Psoas muscle (tissue), 8 donors: ENCODE measurements around the gene CYP1B1. TPM values are rescaled to one million over a fixed set of nuclear protein-coding genes. Genes with fewer than 3 reads are reported as not detected.
"Not testable (repeated sequence)": the region's sequence is repeated elsewhere in the genome, so short reads cannot be mapped to it uniquely, and the experiment has no call there.

Experiments used
- ATAC-seq, 4 donors: fragments of 200-7000 bp; cut with Tn5 transposase; one replicate each; pipeline ENCODE4 v1.9.1; 2020; ENCODE audit warnings: moderate library complexity in 3 of 4, mild to moderate bottlenecking in 2 of 4
- DNase-seq, 2 donors: peaks; one replicate each; pipeline ENCODE4 v3.0.0-alpha.2; 2020
- H3K27ac ChIP-seq: fragments of 200-600 bp; one replicate; pipeline ENCODE4 v1.8.0; 2022
- H3K27me3 ChIP-seq, 3 donors: fragments of 200-600 bp in 1 of 3; one replicate each; pipeline versions ENCODE4 v1.6.1 to v1.8.0; 2013 to 2022; ENCODE audit warnings: low read length in 2 of 3, mild to moderate bottlenecking in 2 of 3, moderate library complexity in 1 of 3; ENCODE audit not compliant: insufficient read depth in 3 of 3
- H3K36me3 ChIP-seq, 2 donors: fragments of 200-600 bp in 1 of 2; one replicate each; pipeline versions ENCODE4 v1.6.1 to v1.8.0; 2013 to 2022; ENCODE audit warnings: low read depth in 1 of 2, mild to moderate bottlenecking in 1 of 2, moderate library complexity in 1 of 2; ENCODE audit not compliant: insufficient read depth in 1 of 2
- H3K4me1 ChIP-seq: fragments of 200-600 bp; one replicate; pipeline ENCODE4 v1.8.0; 2022
- H3K4me3 ChIP-seq: fragments of 200-600 bp; one replicate; pipeline ENCODE4 v1.8.0; 2022; ENCODE audit warnings: mild to moderate bottlenecking
- H3K9me3 ChIP-seq: fragments of 200-600 bp; one replicate; pipeline ENCODE4 v1.8.0; 2022
- CTCF ChIP-seq: fragments of 200-600 bp; IDR thresholded peaks from one replicate; pipeline ENCODE4 v1.8.0; 2022; ENCODE audit warnings: antibody characterized with exemption
- WGBS, 3 donors: extraction: QIAGEN DNeasy Blood & Tissue Kit; methylation state at CpG; one replicate each; pipeline versions ENCODE4 v1.1.6 to v1.1.7; 2013; 5-methylcytosine and 5-hydroxymethylcytosine counted together
- intact Hi-C, 2 donors: fragments of 100-400 bp; cut with DNase I; formaldehyde crosslinking; loops; one replicate each; pipeline versions ENCODE4 v1.11.0 to v1.14.2; 2022
- polyA plus RNA-seq, 3 donors: library from polyadenylated mRNA; stranded (reverse); fragments of 200-250 nt; gene quantifications; one replicate each; pipeline ENCODE4 v1.2.3, GENCODE V29; 2013
- total RNA-seq, 4 donors: library from RNA; stranded (reverse); fragmentation: NEBNext Ultra II Directional in 2 of 4; extraction: Animal tissue kit (Norgen Biotek cat#: 25700) in 2 of 4; gene quantifications; one replicate each; pipeline versions ENCODE4 v1.2.1 to v1.2.4, GENCODE V29; 2021 to 2023
- donor health status: healthy with polysubstance abuse.
- donor health status: DM: no; HTN: no; CAD: no; lungs with moderate emphysema.
- donor health status: Bipolar disorder and iron deficiency.
- donor health status: healthy.
- donor health status: DM: yes; HTN: yes; CAD: no.
- donor health status: DM: no; HTN: no; CAD: no.
- donor health status: DM: no; HTN: no; CAD: no.
- donor health status: DM: yes; HTN: yes; CAD: no.

CYP1B1 gene
- total and polyA plus RNA-seq, 7 donors: 1.1 to 53.1 (median 6.8) TPM

GRCh38 chr2:38115216-38116032, 39.5 kb upstream of the CYP1B1 start:
- Histone ChIP-seq H3K27ac (no peak overlapping the region), H3K36me3 (no peaks in the 10 kb centered on the region), H3K4me3 (no peak overlapping the region), H3K27me3 (no peaks in the 10 kb centered on the region), H3K9me3 (no peaks in the 10 kb centered on the region), H3K4me1 (no peaks in the 10 kb centered on the region)
- intact Hi-C loops: loop anchor here (2.0 to 5.0 kb wide), 3 partner anchors 77 to 133 kb away; no protein-coding TSS in a partner anchor
- ATAC-seq (peak; percentile 51 to 92 (median 70)), DNase-seq (peak; percentile 76 to 78)
- 24 to 30% (median 28%) methylated on average over 8 of the region's 8 CpGs for WGBS, 3 donors
- TF ChIP-seq CTCF: peak; percentile 86

GRCh38 chr2:38113981-38114708, 38.2 kb upstream of the CYP1B1 start:
- no peaks in the 10 kb centered on the region for H3K36me3 ChIP-seq
- intact Hi-C loops: loop anchor here in 1 of 2 donors (2.0 kb wide), 2 partner anchors 75 to 131 kb away; no protein-coding TSS in a partner anchor
- 78 to 84% (median 79%) methylated on average over 4 of the region's 4 CpGs for WGBS, 3 donors
- TF ChIP-seq CTCF: no peak
- no peak for ATAC-seq
- no peak for DNase-seq
- H3K27me3 ChIP-seq: no peaks in the 10 kb centered on the region
- no peak overlapping the region for H3K27ac ChIP-seq
- H3K4me3 ChIP-seq: no peak overlapping the region
- H3K4me1 ChIP-seq: no peaks in the 10 kb centered on the region
- H3K9me3 ChIP-seq: no peaks in the 10 kb centered on the region

- Histone ChIP-seq H3K9me3 (no peaks in the 10 kb centered on the region), H3K4me3 (no peak overlapping the region), H3K4me1 (no peaks in the 10 kb centered on the region), H3K27ac (no peak overlapping the region), H3K36me3 (no peaks in the 10 kb centered on the region), H3K27me3 (no peaks in the 10 kb centered on the region)
- intact Hi-C loops: no loop called here
- TF ChIP-seq CTCF: no peak
- DNase-seq (no peak), ATAC-seq (no peak)
- WGBS, 3 donors: 54 to 83% (median 69%) methylated on average over 3 of the region's 3 CpGs
Observed at GRCh38 chr2:38113051-38113450, 37.1 kb upstream of the CYP1B1 start.

GRCh38 chr2:38111350-38111749, 35.4 kb upstream of the CYP1B1 start:
- ATAC-seq, intact Hi-C loops, H3K9me3 ChIP-seq, DNase-seq, H3K4me3 ChIP-seq, H3K27me3 ChIP-seq, H3K27ac ChIP-seq, H3K36me3 ChIP-seq, H3K4me1 ChIP-seq: not testable (repeated sequence)
- WGBS, 3 donors: 89 to 96% (median 93%) methylated on average over 4 of the region's 4 CpGs

GRCh38 chr2:38109732-38110181, 33.8 kb upstream of the CYP1B1 start:
- DNase-seq (no peak), ATAC-seq (no peak)
- Histone ChIP-seq H3K36me3 (no peaks in the 10 kb centered on the region), H3K4me1 (no peaks in the 10 kb centered on the region), H3K27me3 (no peaks in the 10 kb centered on the region), H3K4me3 (no peak overlapping the region), H3K27ac (no peak overlapping the region), H3K9me3 (peaks cover 3% of the 10 kb centered on the region)
- 44 to 57% (median 49%) methylated on average over 4 of the region's 4 CpGs for WGBS, 3 donors
- TF ChIP-seq CTCF: no peak
- intact Hi-C loops: no loop called here
